HEK293 (cell line): ENCODE results near the gene CACNB2.

ENCODE experiments used
- BCL11A ChIP-seq: fragments of 450-650 bp; formaldehyde crosslinking; IDR thresholded peaks from 2 replicates; pipeline ENCODE4 v1.5.1; 2016; ENCODE audit warnings: low read depth, missing biosample characterization, missing genetic modification characterization
- ZBTB1 ChIP-seq: fragments of 450-650 bp; formaldehyde crosslinking; IDR thresholded peaks from 2 replicates; pipeline ENCODE4 v1.5.1; 2016; ENCODE audit warnings: missing biosample characterization, missing genetic modification characterization
- ZNF121 ChIP-seq: fragments of 450-650 bp; formaldehyde crosslinking; IDR thresholded peaks from 2 replicates; pipeline ENCODE4 v1.5.1; 2016; ENCODE audit warnings: missing biosample characterization, missing genetic modification characterization
- ZNF292 ChIP-seq: fragments of 450-650 bp; formaldehyde crosslinking; IDR thresholded peaks from 2 replicates; pipeline ENCODE4 v1.5.1; 2016; ENCODE audit warnings: low read depth, missing biosample characterization, missing genetic modification characterization, borderline replicate concordance
- TF ChIP-seq, protein P1 (sequence below): fragments of 450-650 bp; formaldehyde crosslinking; IDR thresholded peaks from 2 replicates; pipeline ENCODE4 v1.5.1; 2016; ENCODE audit warnings: missing biosample characterization, missing genetic modification characterization
- TF ChIP-seq, protein P2 (sequence below): fragments of 450-650 bp; formaldehyde crosslinking; IDR thresholded peaks from 2 replicates; pipeline ENCODE4 v1.5.1; 2016; ENCODE audit warnings: missing biosample characterization, missing genetic modification characterization
- TF ChIP-seq, protein P3 (sequence below): fragments of 450-650 bp; formaldehyde crosslinking; IDR thresholded peaks from 2 replicates; pipeline ENCODE4 v1.5.1; 2016; ENCODE audit warnings: missing biosample characterization, missing genetic modification characterization

DNA sequence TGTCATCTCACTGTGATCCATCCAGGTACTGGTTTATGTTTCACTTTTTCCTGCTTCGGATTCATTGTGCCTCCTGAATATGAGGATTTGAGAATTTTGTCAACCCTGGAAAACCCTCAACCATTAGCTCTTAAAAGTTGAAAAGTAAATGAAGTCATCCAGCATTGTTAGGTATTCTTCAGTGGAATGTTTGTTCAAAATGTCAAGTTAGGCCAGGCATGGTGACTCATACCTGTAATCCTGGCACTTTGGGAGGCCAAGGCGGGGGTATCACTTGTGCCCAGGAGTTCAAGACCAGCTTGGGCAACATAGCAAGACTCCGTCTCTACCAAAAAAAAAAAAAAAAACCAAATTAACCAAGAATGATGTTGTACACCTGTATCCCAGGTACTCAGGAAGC lies 289.1 kb downstream of the CACNB2 start:
- TF ChIP-seq, protein P1, sequence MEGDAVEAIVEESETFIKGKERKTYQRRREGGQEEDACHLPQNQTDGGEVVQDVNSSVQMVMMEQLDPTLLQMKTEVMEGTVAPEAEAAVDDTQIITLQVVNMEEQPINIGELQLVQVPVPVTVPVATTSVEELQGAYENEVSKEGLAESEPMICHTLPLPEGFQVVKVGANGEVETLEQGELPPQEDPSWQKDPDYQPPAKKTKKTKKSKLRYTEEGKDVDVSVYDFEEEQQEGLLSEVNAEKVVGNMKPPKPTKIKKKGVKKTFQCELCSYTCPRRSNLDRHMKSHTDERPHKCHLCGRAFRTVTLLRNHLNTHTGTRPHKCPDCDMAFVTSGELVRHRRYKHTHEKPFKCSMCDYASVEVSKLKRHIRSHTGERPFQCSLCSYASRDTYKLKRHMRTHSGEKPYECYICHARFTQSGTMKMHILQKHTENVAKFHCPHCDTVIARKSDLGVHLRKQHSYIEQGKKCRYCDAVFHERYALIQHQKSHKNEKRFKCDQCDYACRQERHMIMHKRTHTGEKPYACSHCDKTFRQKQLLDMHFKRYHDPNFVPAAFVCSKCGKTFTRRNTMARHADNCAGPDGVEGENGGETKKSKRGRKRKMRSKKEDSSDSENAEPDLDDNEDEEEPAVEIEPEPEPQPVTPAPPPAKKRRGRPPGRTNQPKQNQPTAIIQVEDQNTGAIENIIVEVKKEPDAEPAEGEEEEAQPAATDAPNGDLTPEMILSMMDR = no peak
- TF ChIP-seq, protein P2, sequence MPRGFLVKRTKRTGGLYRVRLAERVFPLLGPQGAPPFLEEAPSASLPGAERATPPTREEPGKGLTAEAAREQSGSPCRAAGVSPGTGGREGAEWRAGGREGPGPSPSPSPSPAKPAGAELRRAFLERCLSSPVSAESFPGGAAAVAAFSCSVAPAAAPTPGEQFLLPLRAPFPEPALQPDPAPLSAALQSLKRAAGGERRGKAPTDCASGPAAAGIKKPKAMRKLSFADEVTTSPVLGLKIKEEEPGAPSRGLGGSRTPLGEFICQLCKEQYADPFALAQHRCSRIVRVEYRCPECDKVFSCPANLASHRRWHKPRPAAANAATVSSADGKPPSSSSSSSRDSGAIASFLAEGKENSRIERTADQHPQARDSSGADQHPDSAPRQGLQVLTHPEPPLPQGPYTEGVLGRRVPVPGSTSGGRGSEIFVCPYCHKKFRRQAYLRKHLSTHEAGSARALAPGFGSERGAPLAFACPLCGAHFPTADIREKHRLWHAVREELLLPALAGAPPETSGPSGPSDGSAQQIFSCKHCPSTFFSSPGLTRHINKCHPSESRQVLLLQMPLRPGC (tag by site-specific recombination) = no peak
- TF ChIP-seq ZNF292 (tag by site-specific recombination) (no peak), ZNF121 (tag by site-specific recombination) (no peak), ZBTB1 (tag by site-specific recombination) (no peak), BCL11A (tag by site-specific recombination) (no peak)
- TF ChIP-seq, protein P3, sequence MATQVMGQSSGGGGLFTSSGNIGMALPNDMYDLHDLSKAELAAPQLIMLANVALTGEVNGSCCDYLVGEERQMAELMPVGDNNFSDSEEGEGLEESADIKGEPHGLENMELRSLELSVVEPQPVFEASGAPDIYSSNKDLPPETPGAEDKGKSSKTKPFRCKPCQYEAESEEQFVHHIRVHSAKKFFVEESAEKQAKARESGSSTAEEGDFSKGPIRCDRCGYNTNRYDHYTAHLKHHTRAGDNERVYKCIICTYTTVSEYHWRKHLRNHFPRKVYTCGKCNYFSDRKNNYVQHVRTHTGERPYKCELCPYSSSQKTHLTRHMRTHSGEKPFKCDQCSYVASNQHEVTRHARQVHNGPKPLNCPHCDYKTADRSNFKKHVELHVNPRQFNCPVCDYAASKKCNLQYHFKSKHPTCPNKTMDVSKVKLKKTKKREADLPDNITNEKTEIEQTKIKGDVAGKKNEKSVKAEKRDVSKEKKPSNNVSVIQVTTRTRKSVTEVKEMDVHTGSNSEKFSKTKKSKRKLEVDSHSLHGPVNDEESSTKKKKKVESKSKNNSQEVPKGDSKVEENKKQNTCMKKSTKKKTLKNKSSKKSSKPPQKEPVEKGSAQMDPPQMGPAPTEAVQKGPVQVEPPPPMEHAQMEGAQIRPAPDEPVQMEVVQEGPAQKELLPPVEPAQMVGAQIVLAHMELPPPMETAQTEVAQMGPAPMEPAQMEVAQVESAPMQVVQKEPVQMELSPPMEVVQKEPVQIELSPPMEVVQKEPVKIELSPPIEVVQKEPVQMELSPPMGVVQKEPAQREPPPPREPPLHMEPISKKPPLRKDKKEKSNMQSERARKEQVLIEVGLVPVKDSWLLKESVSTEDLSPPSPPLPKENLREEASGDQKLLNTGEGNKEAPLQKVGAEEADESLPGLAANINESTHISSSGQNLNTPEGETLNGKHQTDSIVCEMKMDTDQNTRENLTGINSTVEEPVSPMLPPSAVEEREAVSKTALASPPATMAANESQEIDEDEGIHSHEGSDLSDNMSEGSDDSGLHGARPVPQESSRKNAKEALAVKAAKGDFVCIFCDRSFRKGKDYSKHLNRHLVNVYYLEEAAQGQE (tag by site-specific recombination) = no peak
